Measurements from ENCODE around the gene TCEAL4.

The TCEAL4 gene

GRCh38 chrX:103614999-103615398 is 29.7 kb downstream of the TCEAL4 start:
- Histone ChIP-seq H3K9me3 (ENCODE audit: control insufficient read depth, low read length) (no peaks in the 10 kb centered on the region), H3K4me2 (ENCODE audit: low read length) (no peak overlapping the region), H3K4me3 (ENCODE audit: low read depth, low read length) (no peak overlapping the region), H3K36me3 (ENCODE audit: control insufficient read depth, insufficient read depth, low read length) (no peaks in the 10 kb centered on the region), H3K79me2 (peaks cover 4% of the 10 kb centered on the region), H3K9ac (no peak overlapping the region), H3K27ac (no peak overlapping the region), H2AFZ (no peak overlapping the region), H3K27me3 (ENCODE audit: control insufficient read depth, insufficient read depth, low read length) (no peaks in the 10 kb centered on the region), H3K4me1 (no peaks in the 10 kb centered on the region)
- TF ChIP-seq, protein P1, sequence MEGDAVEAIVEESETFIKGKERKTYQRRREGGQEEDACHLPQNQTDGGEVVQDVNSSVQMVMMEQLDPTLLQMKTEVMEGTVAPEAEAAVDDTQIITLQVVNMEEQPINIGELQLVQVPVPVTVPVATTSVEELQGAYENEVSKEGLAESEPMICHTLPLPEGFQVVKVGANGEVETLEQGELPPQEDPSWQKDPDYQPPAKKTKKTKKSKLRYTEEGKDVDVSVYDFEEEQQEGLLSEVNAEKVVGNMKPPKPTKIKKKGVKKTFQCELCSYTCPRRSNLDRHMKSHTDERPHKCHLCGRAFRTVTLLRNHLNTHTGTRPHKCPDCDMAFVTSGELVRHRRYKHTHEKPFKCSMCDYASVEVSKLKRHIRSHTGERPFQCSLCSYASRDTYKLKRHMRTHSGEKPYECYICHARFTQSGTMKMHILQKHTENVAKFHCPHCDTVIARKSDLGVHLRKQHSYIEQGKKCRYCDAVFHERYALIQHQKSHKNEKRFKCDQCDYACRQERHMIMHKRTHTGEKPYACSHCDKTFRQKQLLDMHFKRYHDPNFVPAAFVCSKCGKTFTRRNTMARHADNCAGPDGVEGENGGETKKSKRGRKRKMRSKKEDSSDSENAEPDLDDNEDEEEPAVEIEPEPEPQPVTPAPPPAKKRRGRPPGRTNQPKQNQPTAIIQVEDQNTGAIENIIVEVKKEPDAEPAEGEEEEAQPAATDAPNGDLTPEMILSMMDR (IDR thresholded peaks at IDR 0.05), result no peak

- Histone ChIP-seq H3K4me1 (no peaks in the 10 kb centered on the region), H3K9ac (no peak overlapping the region), H3K27ac (no peak overlapping the region), H3K4me2 (ENCODE audit: low read length) (no peak overlapping the region), H3K27me3 (ENCODE audit: control insufficient read depth, insufficient read depth, low read length) (no peaks in the 10 kb centered on the region), H3K36me3 (ENCODE audit: control insufficient read depth, insufficient read depth, low read length) (no peaks in the 10 kb centered on the region), H3K9me3 (ENCODE audit: control insufficient read depth, low read length) (no peaks in the 10 kb centered on the region), H2AFZ (no peak overlapping the region), H3K79me2 (peaks cover 4% of the 10 kb centered on the region), H3K4me3 (ENCODE audit: low read depth, low read length) (no peak overlapping the region)
- TF ChIP-seq, protein P1 (IDR thresholded peaks at IDR 0.05), result no peak
Measured at GRCh38 chrX:103615781-103616371, 30.6 kb downstream of the TCEAL4 start.

- H3K27ac ChIP-seq, result no peak overlapping the region
- H2AFZ ChIP-seq, result no peak overlapping the region
- no peaks in the 10 kb centered on the region for H3K9me3 ChIP-seq (ENCODE audit: control insufficient read depth, low read length)
- TF ChIP-seq, protein P1 (IDR thresholded peaks at IDR 0.05), result no peak
- H3K9ac ChIP-seq, result no peak overlapping the region
- no peaks in the 10 kb centered on the region for H3K27me3 ChIP-seq (ENCODE audit: control insufficient read depth, insufficient read depth, low read length)
- H3K79me2 ChIP-seq, result peaks cover 4% of the 10 kb centered on the region
- H3K4me3 ChIP-seq (ENCODE audit: low read depth, low read length), result no peak overlapping the region
- H3K36me3 ChIP-seq (ENCODE audit: control insufficient read depth, insufficient read depth, low read length), result no peaks in the 10 kb centered on the region
- no peaks in the 10 kb centered on the region for H3K4me1 ChIP-seq
- no peak overlapping the region for H3K4me2 ChIP-seq (ENCODE audit: low read length)
Measured at GRCh38 chrX:103616676-103617186, 31.4 kb downstream of the TCEAL4 start.

DNA sequence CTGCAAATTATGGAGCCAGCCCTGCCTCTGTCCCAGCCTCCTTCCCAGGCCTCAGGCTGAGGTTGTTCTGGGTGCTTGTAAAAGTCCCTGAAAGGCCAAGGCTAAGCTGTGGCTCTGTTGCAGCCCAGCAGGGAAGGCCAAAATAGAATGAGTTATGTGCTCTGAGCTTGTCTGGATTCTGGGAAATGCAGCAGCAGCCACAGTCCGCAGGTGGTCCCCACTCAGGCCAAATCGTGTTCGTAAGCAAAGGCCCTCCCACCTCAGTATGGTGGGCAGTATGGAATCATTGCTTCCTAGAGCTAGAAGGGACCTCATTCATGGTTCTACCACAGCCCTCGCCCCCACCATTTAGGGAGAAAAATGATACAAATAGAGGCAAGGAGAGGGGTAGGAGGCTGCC is 38.8 kb downstream of the TCEAL4 start:
- Histone ChIP-seq H3K4me2 (ENCODE audit: low read length) (no peak overlapping the region), H3K27me3 (ENCODE audit: control insufficient read depth, insufficient read depth, low read length) (no peaks in the 10 kb centered on the region), H3K9ac (no peak overlapping the region), H3K36me3 (ENCODE audit: control insufficient read depth, insufficient read depth, low read length) (no peaks in the 10 kb centered on the region), H3K79me2 (peaks cover 3% of the 10 kb centered on the region), H3K4me1 (no peaks in the 10 kb centered on the region), H3K9me3 (ENCODE audit: control insufficient read depth, low read length) (no peaks in the 10 kb centered on the region), H3K4me3 (ENCODE audit: low read depth, low read length) (no peak overlapping the region), H2AFZ (no peak overlapping the region), H3K27ac (no peak overlapping the region)
- TF ChIP-seq, protein P1 (IDR thresholded peaks at IDR 0.05), result no peak

- Histone ChIP-seq H2AFZ (no peak overlapping the region), H3K4me1 (no peaks in the 10 kb centered on the region), H3K4me2 (ENCODE audit: low read length) (no peak overlapping the region), H3K27me3 (ENCODE audit: control insufficient read depth, insufficient read depth, low read length) (no peaks in the 10 kb centered on the region), H3K27ac (no peak overlapping the region), H3K79me2 (peaks cover 3% of the 10 kb centered on the region), H3K9ac (no peak overlapping the region), H3K4me3 (ENCODE audit: low read depth, low read length) (no peak overlapping the region), H3K9me3 (ENCODE audit: control insufficient read depth, low read length) (no peaks in the 10 kb centered on the region), H3K36me3 (ENCODE audit: control insufficient read depth, insufficient read depth, low read length) (no peaks in the 10 kb centered on the region)
- TF ChIP-seq, protein P1 (IDR thresholded peaks at IDR 0.05), result no peak
Measured at GRCh38 chrX:103626855-103627254, 41.5 kb downstream of the TCEAL4 start.

Measured in parathyroid adenoma (tissue), 2 donors.